ENCODE results near the gene VPS41. TPM values are rescaled to one million over a fixed set of nuclear protein-coding genes. Genes with fewer than 3 reads are reported as not detected.

VPS41 gene
- total RNA-seq, 1 donor from 2014 or later: 39.9 TPM

GRCh38 chr7:38736138-38736537, 172.9 kb downstream of the VPS41 start:
- DNase-seq (ENCODE audit: low read depth in 2 of 2): no peak

DNA sequence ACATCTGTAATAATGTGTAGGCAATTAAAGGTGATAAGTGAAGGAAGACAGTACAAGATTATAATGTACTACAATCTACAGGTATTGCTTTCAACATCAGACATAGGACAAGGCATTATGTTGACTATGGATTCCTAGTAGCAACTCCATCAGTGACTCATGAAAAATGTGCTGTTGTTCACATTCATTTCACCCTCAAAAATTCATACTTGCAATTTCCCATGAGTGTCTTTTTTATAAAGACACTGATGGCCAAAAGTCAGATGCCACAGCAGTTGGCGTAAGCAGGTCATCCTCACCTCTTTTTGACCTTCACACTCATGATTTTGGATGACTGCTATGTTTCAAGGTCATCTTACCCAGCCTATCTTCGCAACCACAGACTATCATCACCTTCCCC, 177.8 kb downstream of the VPS41 start:
- DNase-seq (ENCODE audit: low read depth in 2 of 2): no peak

- DNase-seq (ENCODE audit: low read depth in 2 of 2): no peak
Measured at GRCh38 chr7:38728145-38728544, 180.8 kb downstream of the VPS41 start.

DNA sequence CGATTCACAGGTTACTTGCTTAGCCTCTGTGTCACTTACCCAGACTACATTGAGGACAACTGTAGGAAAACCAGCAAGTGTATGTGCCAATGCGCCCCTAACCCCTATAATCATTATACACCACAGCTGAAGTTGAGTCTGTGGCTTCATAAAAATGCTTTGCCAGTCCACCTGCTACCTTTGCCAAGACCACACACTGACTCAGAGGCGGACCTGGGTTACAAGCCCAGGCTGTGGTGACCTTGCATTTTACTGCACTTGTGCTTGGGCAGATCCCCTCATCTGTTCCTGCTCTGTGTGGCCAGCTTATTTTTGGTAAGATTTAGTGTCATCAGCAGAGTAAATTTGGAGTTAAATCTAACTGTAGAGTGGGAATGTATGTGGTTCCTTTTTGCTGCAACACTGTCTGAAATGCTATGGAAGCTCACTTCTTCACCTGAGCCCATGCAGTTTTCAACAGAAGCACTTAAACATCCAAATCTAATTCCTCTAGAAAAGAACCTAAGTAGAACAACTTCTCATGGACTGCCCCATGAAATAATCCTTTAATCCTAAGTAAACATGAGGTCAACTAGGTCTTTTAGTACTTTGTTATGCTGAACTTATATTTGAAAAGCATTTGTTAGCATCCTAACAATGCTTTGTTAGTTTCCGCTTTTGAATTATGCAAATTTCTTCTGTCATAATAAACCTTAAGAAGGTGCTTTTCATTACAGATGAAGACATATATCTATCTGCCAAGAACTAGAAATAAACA, 181.6 kb downstream of the VPS41 start:
- DNase-seq (ENCODE audit: low read depth in 2 of 2): no peak

GRCh38 chr7:38723327-38723726, 185.7 kb downstream of the VPS41 start:
- DNase-seq (ENCODE audit: low read depth in 2 of 2): no peak

GRCh38 chr7:38716397-38716796, 192.6 kb downstream of the VPS41 start:
- no peak for DNase-seq (ENCODE audit: low read depth in 2 of 2)

DNA sequence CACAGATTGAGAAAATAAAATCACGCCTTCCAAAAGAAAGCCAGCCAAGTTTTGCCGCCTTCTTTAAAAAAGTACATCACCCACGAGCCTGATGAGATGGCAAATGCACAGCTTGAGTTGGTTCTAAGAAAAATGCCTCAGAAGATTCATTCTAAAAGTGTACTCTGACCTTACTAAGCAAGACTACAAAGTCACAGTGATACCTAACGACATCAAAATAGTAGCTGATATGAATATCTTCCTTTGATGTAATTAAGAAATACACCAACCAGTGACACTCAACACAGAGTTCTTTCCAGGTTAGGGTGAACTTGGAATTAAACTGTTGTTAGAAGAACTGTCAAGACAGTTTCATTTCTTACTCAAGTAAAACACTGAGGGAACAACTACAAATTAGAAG, 199.9 kb downstream of the VPS41 start:
- DNase-seq (ENCODE audit: low read depth in 2 of 2): no peak

DNA sequence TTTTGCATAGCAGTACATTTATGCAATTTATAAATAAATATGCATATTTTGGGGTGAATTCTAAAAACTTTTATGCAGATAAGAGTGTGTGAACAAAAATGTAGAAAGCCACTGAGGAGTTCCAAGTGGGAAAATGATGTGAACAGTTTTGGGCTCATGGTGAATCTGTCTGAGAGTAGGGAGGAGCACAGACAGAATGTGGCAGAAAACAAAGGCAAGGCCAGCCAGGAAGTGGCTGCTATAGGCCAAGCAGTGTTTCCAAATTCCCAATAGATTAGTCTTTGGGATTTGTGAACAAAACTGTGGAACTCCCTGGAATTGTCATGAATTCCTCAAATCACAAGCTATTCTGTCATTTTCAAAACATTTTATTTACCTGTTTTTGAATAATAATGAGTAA, 204.2 kb downstream of the VPS41 start:
- DNase-seq (ENCODE audit: low read depth in 2 of 2): no peak

- no peak for DNase-seq (ENCODE audit: low read depth in 2 of 2)
Measured at GRCh38 chr7:38704041-38704547, 204.9 kb downstream of the VPS41 start.

DNA sequence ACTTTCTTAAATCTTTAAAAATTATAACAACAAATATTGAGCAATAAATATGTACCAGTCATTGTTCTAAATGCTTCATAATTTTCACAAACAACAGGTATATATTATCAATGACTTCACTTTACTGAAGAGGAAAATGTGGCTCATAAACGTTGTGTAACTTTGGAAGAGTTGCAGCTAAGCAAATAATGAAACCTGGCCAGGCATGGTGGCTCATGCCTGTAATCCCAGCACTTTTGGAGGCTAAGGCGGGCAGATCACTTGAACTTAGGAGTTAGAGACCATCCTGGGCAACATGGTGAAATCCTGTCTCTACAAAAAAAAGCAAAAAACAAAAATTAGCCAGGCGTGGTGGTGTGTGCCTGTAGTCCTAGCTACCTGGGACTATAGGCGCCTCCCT, 205.9 kb downstream of the VPS41 start:
- DNase-seq (ENCODE audit: low read depth in 2 of 2): no peak

DNA sequence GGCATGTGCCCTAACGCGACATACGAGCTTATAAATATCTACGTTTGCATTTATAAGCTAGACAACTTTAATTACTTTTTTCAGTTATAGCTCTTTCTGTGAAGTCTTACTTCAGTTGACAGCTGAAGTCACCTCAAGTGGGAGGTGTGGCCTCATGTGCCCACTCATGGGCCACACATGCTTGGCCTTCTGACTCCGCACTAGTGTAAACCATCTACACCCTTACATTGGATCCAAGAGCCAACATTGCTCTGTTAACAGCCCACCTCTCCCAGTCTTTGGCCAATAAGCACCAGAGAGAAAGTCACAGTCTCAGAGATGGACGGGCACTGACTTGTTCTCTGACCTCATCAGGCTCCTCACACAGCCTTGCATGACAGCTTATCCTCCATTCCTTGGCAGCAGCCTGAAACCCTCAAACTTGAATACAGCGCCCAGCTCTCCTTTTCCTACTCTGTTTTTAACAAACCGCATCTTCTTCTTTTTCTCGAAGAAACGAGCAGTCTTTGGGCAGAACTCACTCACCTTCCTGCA, 206.9 kb downstream of the VPS41 start:
- DNase-seq (ENCODE audit: low read depth in 2 of 2): no peak

- no peak for DNase-seq (ENCODE audit: low read depth in 2 of 2)
Measured at GRCh38 chr7:38700116-38700515, 208.9 kb downstream of the VPS41 start.

DNA sequence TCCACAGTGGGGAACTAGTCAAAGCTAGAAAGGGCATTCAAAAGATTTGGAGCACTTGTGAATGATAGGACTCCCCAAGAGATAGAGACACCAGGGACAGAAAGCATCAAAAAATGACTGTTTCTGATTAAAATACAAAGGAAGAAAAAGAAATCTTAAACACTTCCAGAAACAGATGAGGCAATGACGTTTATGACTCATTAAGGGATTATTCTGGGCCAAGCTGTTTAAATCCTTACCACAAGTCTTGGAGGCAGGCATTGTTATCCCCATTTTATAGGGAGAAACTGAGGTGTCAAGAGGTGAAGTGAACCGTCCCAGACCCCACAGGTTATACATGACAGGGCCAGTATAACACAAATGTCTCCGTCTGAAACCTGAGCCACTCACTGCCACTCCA, 209.5 kb downstream of the VPS41 start:
- DNase-seq (ENCODE audit: low read depth in 2 of 2): no peak

DNA sequence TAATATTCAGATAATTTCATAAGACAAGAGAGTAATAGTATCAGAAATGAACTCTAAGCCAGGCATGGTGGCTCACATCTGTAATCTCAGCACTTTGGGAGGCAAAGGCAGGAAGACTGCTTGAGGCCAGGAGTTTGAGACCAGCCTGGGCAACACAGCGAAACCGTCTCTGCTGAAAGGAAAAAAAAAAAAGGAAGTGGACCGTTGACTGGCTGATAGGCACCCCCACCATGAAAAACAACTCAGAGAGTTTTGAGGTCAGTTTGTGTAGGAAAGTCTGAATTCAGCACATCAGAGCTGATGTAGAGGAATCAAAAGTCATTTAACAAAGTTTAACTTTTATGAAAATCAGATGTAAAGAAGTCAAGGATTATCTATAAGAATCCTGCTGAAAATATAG, 214.7 kb downstream of the VPS41 start:
- DNase-seq (ENCODE audit: low read depth in 2 of 2): no peak

- no peak for DNase-seq (ENCODE audit: low read depth in 2 of 2)
Measured at GRCh38 chr7:38686888-38687287, 222.1 kb downstream of the VPS41 start.

- no peak for DNase-seq (ENCODE audit: low read depth in 2 of 2)
Measured at GRCh38 chr7:38685851-38686250, 223.1 kb downstream of the VPS41 start.

DNA sequence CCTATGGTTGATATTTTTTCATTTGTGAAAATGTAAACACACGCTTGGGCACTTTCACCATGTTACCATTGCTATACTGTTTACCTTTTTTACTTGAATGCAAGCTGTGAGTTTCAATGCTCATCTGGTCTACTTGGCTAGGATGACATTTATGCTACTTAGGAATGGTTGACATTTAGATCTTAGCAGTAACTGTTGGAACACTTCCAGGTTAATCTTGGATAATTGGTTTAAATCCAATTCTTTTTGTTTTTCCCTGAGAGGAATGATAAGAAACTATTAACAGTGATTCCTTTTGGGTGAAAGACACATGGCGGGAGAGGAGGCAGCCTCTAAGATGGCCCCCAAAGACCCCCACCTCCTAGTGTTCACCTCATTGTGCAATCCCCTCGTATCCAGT, 226.4 kb downstream of the VPS41 start:
- no peak for DNase-seq (ENCODE audit: low read depth in 2 of 2)

- DNase-seq (ENCODE audit: low read depth in 2 of 2): no peak
Measured at GRCh38 chr7:38681882-38682281, 227.1 kb downstream of the VPS41 start.

DNA sequence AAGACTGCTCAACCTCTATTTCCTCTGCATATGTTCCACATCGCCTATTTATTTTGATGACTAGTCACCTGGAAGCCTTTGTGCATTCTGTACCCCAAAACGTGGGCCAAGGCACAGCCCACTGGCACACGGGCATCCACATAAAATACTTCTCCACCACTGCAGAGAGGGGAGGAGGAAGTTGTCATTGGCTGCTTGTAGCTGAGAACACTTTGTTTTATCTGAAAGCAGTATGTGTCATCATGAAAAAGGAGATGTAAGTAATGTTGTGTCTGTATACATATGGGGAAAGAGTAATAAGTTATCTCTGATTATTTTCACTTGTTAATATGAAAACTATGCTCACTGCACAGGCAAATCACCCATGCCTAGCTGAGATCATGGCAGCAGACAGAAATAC, 229.6 kb downstream of the VPS41 start:
- DNase-seq (ENCODE audit: low read depth in 2 of 2): no peak

- no peak for DNase-seq (ENCODE audit: low read depth in 2 of 2)
Measured at GRCh38 chr7:38678698-38679054, 230.3 kb downstream of the VPS41 start.

DNA sequence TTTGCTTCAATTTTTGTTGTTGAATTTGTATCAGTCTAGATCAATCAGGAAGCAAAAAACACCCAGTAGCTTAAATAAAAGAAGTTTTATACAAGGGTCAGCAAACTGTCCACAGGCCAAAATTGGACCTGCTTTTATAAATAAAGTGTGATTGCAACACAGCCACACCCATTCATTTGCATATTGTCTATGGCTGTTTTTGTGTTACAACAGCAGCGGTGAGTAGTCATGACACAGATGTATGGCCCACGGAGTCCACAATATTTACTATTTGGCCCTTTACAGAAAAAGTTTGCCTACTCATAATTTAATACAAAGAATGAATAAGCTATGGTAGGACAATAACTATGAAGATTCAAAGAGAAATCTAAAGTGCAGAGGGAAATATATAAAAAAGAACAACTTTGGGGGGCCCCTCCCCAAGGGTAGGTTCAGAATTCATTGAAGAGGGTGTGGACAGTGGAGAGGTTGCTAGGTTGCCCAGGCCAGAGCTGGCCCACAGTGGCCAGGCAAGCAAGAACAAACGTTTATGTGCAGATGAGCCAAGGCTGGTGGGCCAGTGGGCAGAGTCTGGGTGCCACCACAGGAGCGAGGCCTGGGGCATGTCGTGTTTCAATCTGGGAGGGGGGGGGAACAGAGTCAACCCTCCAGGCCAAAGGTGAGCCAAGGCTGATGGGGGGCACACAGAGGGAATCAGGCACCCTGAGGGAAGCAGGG, 230.9 kb downstream of the VPS41 start:
- no peak for DNase-seq (ENCODE audit: low read depth in 2 of 2)

- DNase-seq (ENCODE audit: low read depth in 2 of 2): no peak
Measured at GRCh38 chr7:38675494-38676106, 233.4 kb downstream of the VPS41 start.

Measured in lung microvascular endothelial cell (primary cell).